HepG2 (cell line): ENCODE results near the gene SUPT6H. TPM values are rescaled to one million over a fixed set of nuclear protein-coding genes. Genes with fewer than 3 reads are reported as not detected.

Experiments
- BCL3 ChIP-seq: sonication (generic); formaldehyde crosslinking; IDR thresholded peaks from 2 replicates; pipeline ENCODE4 v1.5.1; 2020; ENCODE audit warnings: mild to moderate bottlenecking, missing genetic modification reagents, moderate library complexity
- DDIT3 ChIP-seq: sonication (generic); formaldehyde crosslinking; IDR thresholded peaks from 2 replicates; pipeline ENCODE4 v1.4.0; 2020; ENCODE audit warnings: mild to moderate bottlenecking, missing genetic modification reagents
- FOXO4 ChIP-seq: sonication (generic); formaldehyde crosslinking; conservative IDR thresholded peaks from 2 replicates; pipeline ENCODE4 v1.8.1; 2023; ENCODE audit warnings: missing genetic modification reagents
- GPBP1L1 ChIP-seq: sonication (generic); formaldehyde crosslinking; IDR thresholded peaks from 2 replicates; pipeline ENCODE4 v1.5.0; 2020; ENCODE audit warnings: mild to moderate bottlenecking, missing genetic modification reagents
- HBP1 ChIP-seq: IDR thresholded peaks from 2 replicates; pipeline ENCODE4 v1.6.1; 2016; ENCODE audit warnings: low read depth, control low read depth
- HMG20B ChIP-seq: conservative IDR thresholded peaks from 2 replicates; pipeline ENCODE4 v1.6.1; 2016; ENCODE audit warnings: missing genetic modification reagents, missing compliant biosample characterization
- ISX ChIP-seq: sonication (generic); formaldehyde crosslinking; conservative IDR thresholded peaks from 2 replicates; pipeline ENCODE4 v1.5.0; 2020; ENCODE audit warnings: missing genetic modification reagents
- MAFK ChIP-seq, 2 experiments: IDR thresholded peaks in 1 of 2; conservative IDR thresholded peaks in 1 of 2; 2 replicates each; pipeline ENCODE4 v1.6.1; 2011; ENCODE audit warnings: improper control_type of control experiment in 2 of 2, low read length in 2 of 2
- NCOR1 ChIP-seq: fragments of 200-600 bp; sonication (generic); IDR thresholded peaks from 2 replicates; pipeline ENCODE4 v1.7.0; 2017; ENCODE audit warnings: antibody characterized with exemption, low read length, borderline replicate concordance
- SMAD1 ChIP-seq: sonication (generic); formaldehyde crosslinking; IDR thresholded peaks from 2 replicates; pipeline ENCODE4 v1.4.0; 2020; ENCODE audit warnings: missing genetic modification reagents, low read depth, mild to moderate bottlenecking, borderline replicate concordance
- ZFX ChIP-seq: sonication (generic); formaldehyde crosslinking; IDR thresholded peaks from 2 replicates; pipeline ENCODE4 v1.4.0; 2020; ENCODE audit warnings: mild to moderate bottlenecking, low read depth, missing genetic modification reagents, moderate library complexity
- ZNF17 ChIP-seq: sonication (generic); formaldehyde crosslinking; IDR thresholded peaks from 2 replicates; pipeline ENCODE4 v1.5.0; 2020; ENCODE audit warnings: mild to moderate bottlenecking, missing genetic modification reagents
- ZNF598 ChIP-seq: sonication (generic); formaldehyde crosslinking; IDR thresholded peaks from 2 replicates; pipeline ENCODE4 v1.5.1; 2020; ENCODE audit warnings: mild to moderate bottlenecking, missing genetic modification reagents, borderline replicate concordance
- ZNF800 ChIP-seq: sonication (generic); formaldehyde crosslinking; IDR thresholded peaks from 2 replicates; pipeline ENCODE4 v1.4.0; 2020; ENCODE audit warnings: missing genetic modification reagents
- ZSCAN21 ChIP-seq: sonication (generic); formaldehyde crosslinking; IDR thresholded peaks from 2 replicates; pipeline ENCODE4 v1.8.0; 2022; ENCODE audit warnings: mild to moderate bottlenecking, missing genetic modification reagents, moderate library complexity, borderline replicate concordance
- polyA plus RNA-seq, 8 experiments: library from polyadenylated mRNA; depleted of rRNA in 3 of 8; stranded (reverse) in 7 of 8; unstranded in 1 of 8; fragments of >200 nt; fragmentation: Illumina TruSeq in 4 of 8; extraction: Trizol in 4 of 8; gene quantifications; 2 replicates each; pipeline versions ENCODE4 v1.2.1 to v1.2.3, GENCODE V29; 2011 to 2016; ENCODE audit warnings: low read depth in 4 of 8, missing spikeins in 1 of 8, mixed read lengths in 1 of 8; ENCODE audit not compliant: insufficient read depth in 1 of 8
- total RNA-seq, 5 experiments: library from RNA; depleted of rRNA; stranded (reverse); fragments of >200 nt; fragmentation: Illumina TruSeq; extraction: Trizol; gene quantifications; 2 replicates each; pipeline ENCODE4 v1.2.3, GENCODE V29; 2016; ENCODE audit warnings: low read depth in 1 of 5

Gene SUPT6H
- total and polyA plus RNA-seq, 2 of the 13 experiments (the other 11 are each of a cell fraction or from before 2014, with no cell fraction given), result 32.7 to 39.9 TPM

- TF ChIP-seq BCL3, result no peak
- TF ChIP-seq HMG20B (CRISPR knock-in tag), result no peak
- no peak for TF ChIP-seq SMAD1 (CRISPR knock-in tag)
- no peak for TF ChIP-seq FOXO4 (CRISPR knock-in tag)
- TF ChIP-seq NCOR1, result peak; percentile 89
- TF ChIP-seq ISX (CRISPR knock-in tag), result no peak
- no peak for TF ChIP-seq ZNF17 (CRISPR knock-in tag)
- no peak for TF ChIP-seq DDIT3 (CRISPR knock-in tag)
- TF ChIP-seq GPBP1L1 (CRISPR knock-in tag), result no peak
- no peak for TF ChIP-seq ZFX
- TF ChIP-seq ZNF800 (CRISPR knock-in tag), result no peak
- no peak; the same call in none of the 2 replicates for TF ChIP-seq ZSCAN21 (CRISPR knock-in tag)
- TF ChIP-seq ZNF598 (CRISPR knock-in tag), result 0 out of 2 replicates have a peak, but pooled peaks have one; percentile 73
- no peak for TF ChIP-seq MAFK (conservative IDR thresholded peaks at IDR 0.05 in 1 of 2, IDR thresholded peaks at IDR 0.05 in 1 of 2; ENCODE audit: low read length in 2 of 2)
- TF ChIP-seq HBP1, result no peak
These were observed 82.3 kb downstream of the SUPT6H start (continued) for GRCh38 chr17:28744104-28744971.
